HUDEP-2 (cell line): Measurements from ENCODE around the gene MID1.

ENCODE experiments used
- DNase-seq, 76 experiments: peaks; one replicate each; lab custom pipeline; 2025; ENCODE audit not compliant: unreplicated experiment in 76 of 76; lab: John Stamatoyannopoulos, UW

MID1 gene

GRCh38 chrX:10505726-10506125 lies 114.7 kb downstream of the MID1 start:
- DNase-seq, result no peak

- no peak for DNase-seq
Observed at GRCh38 chrX:10502961-10503360, 117.4 kb downstream of the MID1 start.

- no peak for DNase-seq
Observed at GRCh38 chrX:10501611-10502010, 118.8 kb downstream of the MID1 start.

- DNase-seq, result no peak
Observed at GRCh38 chrX:10496345-10496965, 123.9 kb downstream of the MID1 start.

GRCh38 chrX:10495677-10496076 lies 124.7 kb downstream of the MID1 start:
- no peak for DNase-seq

- no peak for DNase-seq
Observed at GRCh38 chrX:10492250-10492649, 128.1 kb downstream of the MID1 start.

GRCh38 chrX:10486373-10486772 lies 134.0 kb downstream of the MID1 start:
- no peak for DNase-seq

GRCh38 chrX:10485326-10485725 lies 135.1 kb downstream of the MID1 start:
- DNase-seq, result no peak

GRCh38 chrX:10484683-10485247 lies 135.6 kb downstream of the MID1 start:
- DNase-seq, result no peak

- DNase-seq, result no peak
Observed at GRCh38 chrX:10483191-10483831, 137.1 kb downstream of the MID1 start.

GRCh38 chrX:10482708-10483107 lies 137.7 kb downstream of the MID1 start:
- no peak for DNase-seq

GRCh38 chrX:10482261-10482660 lies 138.1 kb downstream of the MID1 start:
- DNase-seq, result no peak

- no peak for DNase-seq
Observed at GRCh38 chrX:10480861-10481260, 139.5 kb downstream of the MID1 start.

- no peak for DNase-seq
Observed at GRCh38 chrX:10479508-10479907, 140.9 kb downstream of the MID1 start.

- DNase-seq, result no peak
Observed at GRCh38 chrX:10477525-10477924, 142.9 kb downstream of the MID1 start.

- no peak for DNase-seq
Observed at GRCh38 chrX:10474913-10475568, 145.3 kb downstream of the MID1 start.

GRCh38 chrX:10474510-10474909 lies 145.9 kb downstream of the MID1 start:
- DNase-seq, result no peak

- no peak for DNase-seq
Observed at GRCh38 chrX:10471418-10471817, 149.0 kb downstream of the MID1 start.

- DNase-seq, result no peak
Observed at GRCh38 chrX:10470009-10470408, 150.4 kb downstream of the MID1 start.

- no peak for DNase-seq
Observed at GRCh38 chrX:10467793-10468192, 152.6 kb downstream of the MID1 start.

GRCh38 chrX:10465254-10465653 lies 155.1 kb downstream of the MID1 start:
- DNase-seq, result no peak

GRCh38 chrX:10457092-10457491 lies 163.3 kb downstream of the MID1 start:
- DNase-seq, result no peak
